ENCODE data around the gene TIGD7.

GRCh38 chr16:3306078-3306477 is 848 bp upstream of the TIGD7 start:
- TF ChIP-seq, protein P1, sequence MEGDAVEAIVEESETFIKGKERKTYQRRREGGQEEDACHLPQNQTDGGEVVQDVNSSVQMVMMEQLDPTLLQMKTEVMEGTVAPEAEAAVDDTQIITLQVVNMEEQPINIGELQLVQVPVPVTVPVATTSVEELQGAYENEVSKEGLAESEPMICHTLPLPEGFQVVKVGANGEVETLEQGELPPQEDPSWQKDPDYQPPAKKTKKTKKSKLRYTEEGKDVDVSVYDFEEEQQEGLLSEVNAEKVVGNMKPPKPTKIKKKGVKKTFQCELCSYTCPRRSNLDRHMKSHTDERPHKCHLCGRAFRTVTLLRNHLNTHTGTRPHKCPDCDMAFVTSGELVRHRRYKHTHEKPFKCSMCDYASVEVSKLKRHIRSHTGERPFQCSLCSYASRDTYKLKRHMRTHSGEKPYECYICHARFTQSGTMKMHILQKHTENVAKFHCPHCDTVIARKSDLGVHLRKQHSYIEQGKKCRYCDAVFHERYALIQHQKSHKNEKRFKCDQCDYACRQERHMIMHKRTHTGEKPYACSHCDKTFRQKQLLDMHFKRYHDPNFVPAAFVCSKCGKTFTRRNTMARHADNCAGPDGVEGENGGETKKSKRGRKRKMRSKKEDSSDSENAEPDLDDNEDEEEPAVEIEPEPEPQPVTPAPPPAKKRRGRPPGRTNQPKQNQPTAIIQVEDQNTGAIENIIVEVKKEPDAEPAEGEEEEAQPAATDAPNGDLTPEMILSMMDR (IDR thresholded peaks at IDR 0.05; ENCODE audit: low read depth, low read length): no peak
- TF ChIP-seq EZH2phosphoT487 (IDR thresholded peaks at IDR 0.05; ENCODE audit: low read depth): no peak
